Neural progenitor cell (in vitro differentiated cells): ENCODE data around the gene RXRG. TPM values are rescaled to one million over a fixed set of nuclear protein-coding genes. Genes with fewer than 3 reads are reported as not detected.

ENCODE experiments used
- DNase-seq: peaks from one replicate; pipeline ENCODE4 v3.0.0-alpha.2; 2016; ENCODE audit warnings: low spot score
- H2AFZ ChIP-seq: fragments of 200-600 bp; sonication (generic); replicated peaks from 2 replicates; pipeline ENCODE4 v1.6.1; 2016; ENCODE audit warnings: antibody characterized with exemption
- H3F3A ChIP-seq: fragments of 200-600 bp; sonication (generic); 2 replicates; pipeline ENCODE4 v1.6.1; 2016; ENCODE audit warnings: antibody characterized with exemption, low read depth
- H3K27ac ChIP-seq: fragments of 200-600 bp; sonication (generic); 2 replicates; pipeline ENCODE4 v1.5.1; 2016; ENCODE audit warnings: mild to moderate bottlenecking
- H3K27me3 ChIP-seq: fragments of 200-600 bp; sonication (generic); 2 replicates; pipeline ENCODE4 v1.6.1; 2016; ENCODE audit warnings: mild to moderate bottlenecking, moderate library complexity
- H3K36me3 ChIP-seq: fragments of 200-600 bp; sonication (generic); 2 replicates; pipeline ENCODE4 v1.5.1; 2016
- H3K4me1 ChIP-seq: fragments of 200-600 bp; sonication (generic); 2 replicates; pipeline ENCODE4 v1.6.1; 2016; ENCODE audit warnings: mixed run types
- H3K4me2 ChIP-seq: fragments of 200-600 bp; sonication (generic); 2 replicates; pipeline ENCODE4 v1.6.1; 2016
- H3K4me3 ChIP-seq: fragments of 200-600 bp; sonication (generic); 2 replicates; pipeline ENCODE4 v1.5.1; 2016
- H3K79me2 ChIP-seq: fragments of 200-600 bp; sonication (generic); 2 replicates; pipeline ENCODE4 v1.6.1; 2016; ENCODE audit warnings: low read depth
- H3K9ac ChIP-seq: fragments of 200-600 bp; sonication (generic); 2 replicates; pipeline ENCODE4 v1.6.1; 2016
- H3K9me3 ChIP-seq: fragments of 200-600 bp; sonication (generic); 2 replicates; pipeline ENCODE4 v1.5.1; 2016; ENCODE audit warnings: low read depth
- H4K20me1 ChIP-seq: fragments of 200-600 bp; sonication (generic); 2 replicates; pipeline ENCODE4 v1.6.1; 2016; ENCODE audit warnings: low read depth
- H3K27ac Mint-ChIP-seq: 3 replicates; pipeline ENCODE4 v1.8.0; 2021; ENCODE audit warnings: mixed read lengths
- H3K27me3 Mint-ChIP-seq: 2 replicates; pipeline ENCODE4 v1.8.0; 2022; ENCODE audit warnings: low read depth, mild to moderate bottlenecking, inconsistent platforms, moderate library complexity, mixed read lengths; ENCODE audit not compliant: insufficient read depth
- H3K36me3 Mint-ChIP-seq: 3 replicates; pipeline ENCODE4 v1.8.0; 2021; ENCODE audit warnings: mixed read lengths
- H3K4me1 Mint-ChIP-seq: 3 replicates; pipeline ENCODE4 v1.8.0; 2021; ENCODE audit warnings: mixed read lengths
- H3K4me3 Mint-ChIP-seq: 3 replicates; pipeline ENCODE4 v1.8.0; 2021; ENCODE audit warnings: mild to moderate bottlenecking, moderate library complexity, mixed read lengths
- H3K9me3 Mint-ChIP-seq: 3 replicates; pipeline ENCODE4 v1.8.0; 2020; ENCODE audit warnings: mixed read lengths
- EZH2 ChIP-seq: fragments of 200-600 bp; sonication (generic); IDR thresholded peaks from 2 replicates; pipeline ENCODE4 v1.6.1; 2017; ENCODE audit warnings: antibody characterized with exemption, mild to moderate bottlenecking, moderate library complexity
- EZH2phosphoT487 ChIP-seq: fragments of 200-600 bp; sonication (generic); IDR thresholded peaks from 2 replicates; pipeline ENCODE4 v1.6.1; 2017; ENCODE audit warnings: antibody characterized with exemption
- total RNA-seq: library from RNA; depleted of rRNA; stranded (reverse); fragments of >200 nt; gene quantifications from 2 replicates; pipeline ENCODE4 v1.2.3, GENCODE V29; 2015; ENCODE audit warnings: low replicate concordance
- TF ChIP-seq, protein P1 (sequence below): fragments of 200-600 bp; sonication (generic); IDR thresholded peaks from 2 replicates; pipeline ENCODE4 v1.5.1; 2017; ENCODE audit warnings: antibody characterized with exemption, mild to moderate bottlenecking

Gene RXRG
- total RNA-seq, 1 donor from 2014 or later, result not detected

DNA sequence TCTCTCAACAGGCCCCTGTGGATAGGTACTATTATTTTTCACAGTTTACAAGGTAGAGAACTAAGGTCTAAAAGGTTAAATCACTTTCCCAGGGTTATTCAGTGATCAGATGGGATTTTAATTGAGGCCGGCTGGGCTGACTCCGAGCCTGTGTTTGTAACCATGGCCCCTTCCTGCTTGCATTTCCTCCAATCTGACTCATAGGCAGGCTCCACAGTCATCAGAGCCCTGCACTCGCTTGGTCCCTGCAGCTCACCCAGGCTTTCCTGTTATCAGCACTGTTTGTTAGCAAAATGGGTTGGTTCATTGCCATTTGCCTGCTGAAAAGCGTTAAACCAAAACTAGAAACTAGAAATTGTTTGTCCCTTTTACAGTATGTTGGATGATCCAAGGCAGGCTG is 47.0 kb downstream of the RXRG start:
- peaks cover 3% of the 10 kb centered on the region for H3K27me3 Mint-ChIP-seq
- no peak for DNase-seq
- no peaks in the 10 kb centered on the region for H3F3A ChIP-seq
- H3K79me2 ChIP-seq, result no peaks in the 10 kb centered on the region
- H3K36me3 Mint-ChIP-seq, result no peaks in the 10 kb centered on the region
- no peak overlapping the region for H2AFZ ChIP-seq
- H3K27ac Mint-ChIP-seq, result no peak overlapping the region
- no peaks in the 10 kb centered on the region for H3K9me3 Mint-ChIP-seq
- no peak overlapping the region for H3K4me3 Mint-ChIP-seq
- no peak overlapping the region for H3K4me3 ChIP-seq
- H3K4me2 ChIP-seq, result no peak overlapping the region
- H3K4me1 Mint-ChIP-seq, result peaks cover 10% of the 10 kb centered on the region
- H3K9ac ChIP-seq, result no peak overlapping the region
- no peaks in the 10 kb centered on the region for H4K20me1 ChIP-seq
- H3K27me3 ChIP-seq, result no peaks in the 10 kb centered on the region
- H3K36me3 ChIP-seq, result no peaks in the 10 kb centered on the region
- no peak overlapping the region for H3K27ac ChIP-seq
- peaks cover 4% of the 10 kb centered on the region for H3K4me1 ChIP-seq
- H3K9me3 ChIP-seq, result no peaks in the 10 kb centered on the region
- TF ChIP-seq EZH2phosphoT487, result no peak
- TF ChIP-seq EZH2, result no peak
- TF ChIP-seq, protein P1, sequence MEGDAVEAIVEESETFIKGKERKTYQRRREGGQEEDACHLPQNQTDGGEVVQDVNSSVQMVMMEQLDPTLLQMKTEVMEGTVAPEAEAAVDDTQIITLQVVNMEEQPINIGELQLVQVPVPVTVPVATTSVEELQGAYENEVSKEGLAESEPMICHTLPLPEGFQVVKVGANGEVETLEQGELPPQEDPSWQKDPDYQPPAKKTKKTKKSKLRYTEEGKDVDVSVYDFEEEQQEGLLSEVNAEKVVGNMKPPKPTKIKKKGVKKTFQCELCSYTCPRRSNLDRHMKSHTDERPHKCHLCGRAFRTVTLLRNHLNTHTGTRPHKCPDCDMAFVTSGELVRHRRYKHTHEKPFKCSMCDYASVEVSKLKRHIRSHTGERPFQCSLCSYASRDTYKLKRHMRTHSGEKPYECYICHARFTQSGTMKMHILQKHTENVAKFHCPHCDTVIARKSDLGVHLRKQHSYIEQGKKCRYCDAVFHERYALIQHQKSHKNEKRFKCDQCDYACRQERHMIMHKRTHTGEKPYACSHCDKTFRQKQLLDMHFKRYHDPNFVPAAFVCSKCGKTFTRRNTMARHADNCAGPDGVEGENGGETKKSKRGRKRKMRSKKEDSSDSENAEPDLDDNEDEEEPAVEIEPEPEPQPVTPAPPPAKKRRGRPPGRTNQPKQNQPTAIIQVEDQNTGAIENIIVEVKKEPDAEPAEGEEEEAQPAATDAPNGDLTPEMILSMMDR, result no peak

DNA sequence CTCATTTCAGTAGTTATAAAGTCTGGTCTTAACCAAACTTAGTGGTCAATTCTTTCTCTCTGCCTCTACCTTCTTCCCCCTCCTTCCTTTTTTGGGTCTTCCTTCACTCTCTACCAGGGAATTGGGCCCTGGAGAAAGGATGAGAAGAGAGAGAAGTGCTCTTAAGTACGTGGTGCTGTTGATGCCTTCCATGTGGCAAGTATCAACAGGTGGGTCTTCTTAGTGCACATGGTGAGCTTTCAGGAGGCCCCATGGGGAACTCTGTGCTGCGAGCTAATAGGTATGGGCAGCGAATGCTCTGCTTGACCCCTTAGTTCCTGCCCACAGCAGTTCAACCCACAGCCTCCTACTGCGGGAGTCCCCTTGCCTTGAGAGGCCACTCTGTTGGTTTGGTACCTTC is 49.0 kb downstream of the RXRG start:
- Histone ChIP-seq H3K36me3 (no peaks in the 10 kb centered on the region), H3K79me2 (no peaks in the 10 kb centered on the region), H3K4me3 (no peak overlapping the region), H4K20me1 (no peaks in the 10 kb centered on the region), H3K9ac (no peak overlapping the region), H3K4me1 (peaks cover 4% of the 10 kb centered on the region), H3K27ac (no peak overlapping the region), H3F3A (no peaks in the 10 kb centered on the region), H3K27me3 (peaks cover 19% of the 10 kb centered on the region), H3K4me2 (no peak overlapping the region), H3K9me3 (no peaks in the 10 kb centered on the region), H2AFZ (no peak overlapping the region)
- Mint-ChIP-seq H3K27me3 (peaks cover 4% of the 10 kb centered on the region), H3K36me3 (no peaks in the 10 kb centered on the region), H3K27ac (no peak overlapping the region), H3K9me3 (no peaks in the 10 kb centered on the region), H3K4me3 (no peak overlapping the region), H3K4me1 (peaks cover 14% of the 10 kb centered on the region)
- DNase-seq, result no peak
- TF ChIP-seq, protein P1, result no peak
- TF ChIP-seq EZH2phosphoT487, result no peak

DNA sequence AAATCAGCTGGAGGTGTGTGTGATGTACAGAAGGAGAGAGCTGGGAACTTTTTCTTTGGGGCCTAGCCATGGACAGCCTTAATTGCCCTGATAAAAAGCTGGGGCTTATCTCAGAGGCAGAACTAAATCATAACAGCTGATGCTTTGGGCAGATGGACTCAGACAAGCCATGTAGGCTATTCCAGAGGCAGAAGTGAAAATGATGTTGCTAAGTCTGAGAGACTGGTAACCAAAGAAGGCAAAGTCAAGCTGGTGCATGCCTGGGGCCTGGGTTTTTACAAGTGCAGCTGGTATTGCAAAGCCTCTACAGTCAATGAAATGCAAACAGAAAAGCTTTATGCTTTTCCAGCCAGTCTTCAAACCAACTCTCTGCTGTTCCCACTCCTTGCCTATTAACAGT is 49.4 kb downstream of the RXRG start:
- Histone ChIP-seq H2AFZ (no peak overlapping the region), H3K4me2 (no peak overlapping the region), H3K27me3 (peaks cover 23% of the 10 kb centered on the region), H3K9ac (no peak overlapping the region), H4K20me1 (no peaks in the 10 kb centered on the region), H3K79me2 (no peaks in the 10 kb centered on the region), H3K4me3 (no peak overlapping the region), H3K9me3 (no peaks in the 10 kb centered on the region), H3K27ac (no peak overlapping the region), H3K36me3 (no peaks in the 10 kb centered on the region), H3K4me1 (peaks cover 4% of the 10 kb centered on the region), H3F3A (no peaks in the 10 kb centered on the region)
- DNase-seq, result no peak
- Mint-ChIP-seq H3K27me3 (peaks cover 4% of the 10 kb centered on the region), H3K4me1 (peaks cover 12% of the 10 kb centered on the region), H3K27ac (no peak overlapping the region), H3K4me3 (no peak overlapping the region), H3K36me3 (no peaks in the 10 kb centered on the region), H3K9me3 (no peaks in the 10 kb centered on the region)
- TF ChIP-seq, protein P1, result no peak
- TF ChIP-seq EZH2, result no peak
- TF ChIP-seq EZH2phosphoT487, result no peak
